ENCODE measurements around the gene CDC20. TPM values are rescaled to one million over a fixed set of nuclear protein-coding genes. Genes with fewer than 3 reads are reported as not detected.

The CDC20 gene
- total and polyA plus RNA-seq, 2 of the 8 experiments (the other 6 are each of a cell fraction or from before 2014, with no cell fraction given), result 214 to 221 TPM

GRCh38 chr1:43319766-43320165 is 39.0 kb upstream of the CDC20 start (continued):
- TF ChIP-seq CHD1 (IDR thresholded peaks at IDR 0.05; ENCODE audit: low read depth, low read length) (no peak), SIX5 (IDR thresholded peaks at IDR 0.05; ENCODE audit: low read depth, low read length) (no peak), FOSL1 (IDR thresholded peaks at IDR 0.05; ENCODE audit: insufficient read depth, low read depth, low read length) (no peak), HDAC6 (IDR thresholded peaks at IDR 0.05; ENCODE audit: low read depth, low read length) (no peak), EZH2 (IDR thresholded peaks at IDR 0.05; ENCODE audit: low read depth, low read length, severe bottlenecking) (no peak), POLR2A (IDR thresholded peaks at IDR 0.05; ENCODE audit: control extremely low read depth in 1 of 2, low read depth in 2 of 2, low read length in 2 of 2) (no peak)

Data from H1 (cell line).